Gastrocnemius medialis (tissue), 4 donors: Measurements from ENCODE around the gene MAML2.

ENCODE experiments used
- POLR2A ChIP-seq, 2 donors: fragments of 450-650 bp; IDR thresholded peaks; one replicate each; pipeline ENCODE4 v1.6.1; 2017; ENCODE audit warnings: antibody characterized with exemption in 2 of 2, mild to moderate bottlenecking in 2 of 2, moderate library complexity in 2 of 2
- TF ChIP-seq, protein P1 (sequence below), 5 experiments: fragments of 450-650 bp in 3 of 5; fragments of 200-600 bp in 2 of 5; sonication (generic) in 2 of 5; IDR thresholded peaks in 4 of 5; conservative IDR thresholded peaks in 1 of 5; 1 replicate in 4 of 5; 2 replicates in 1 of 5; pipeline ENCODE4 v1.5.1; 2016 to 2019; ENCODE audit warnings: antibody characterized with exemption in 5 of 5, mild to moderate bottlenecking in 3 of 5, moderate library complexity in 3 of 5

DNA sequence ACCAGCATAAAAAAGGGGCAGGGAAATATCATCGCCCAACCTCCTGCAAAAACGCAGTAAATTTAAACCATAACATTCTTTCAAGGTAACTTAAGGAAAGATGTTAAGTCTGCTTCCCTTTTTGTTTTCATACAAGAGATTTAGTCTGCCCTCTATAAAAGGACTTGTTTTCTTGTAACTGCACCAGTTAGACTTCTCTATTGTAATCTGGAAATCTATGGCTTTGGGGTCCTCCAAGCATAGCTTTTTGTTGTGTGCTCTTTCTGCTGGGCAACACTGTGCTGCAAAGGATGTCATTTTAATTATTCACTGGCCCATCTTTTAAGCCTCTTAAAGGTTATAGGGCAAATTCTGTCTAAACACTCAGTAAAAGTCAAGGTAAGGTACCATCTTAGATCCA, 136.0 kb downstream of the MAML2 start:
- TF ChIP-seq, protein P1, sequence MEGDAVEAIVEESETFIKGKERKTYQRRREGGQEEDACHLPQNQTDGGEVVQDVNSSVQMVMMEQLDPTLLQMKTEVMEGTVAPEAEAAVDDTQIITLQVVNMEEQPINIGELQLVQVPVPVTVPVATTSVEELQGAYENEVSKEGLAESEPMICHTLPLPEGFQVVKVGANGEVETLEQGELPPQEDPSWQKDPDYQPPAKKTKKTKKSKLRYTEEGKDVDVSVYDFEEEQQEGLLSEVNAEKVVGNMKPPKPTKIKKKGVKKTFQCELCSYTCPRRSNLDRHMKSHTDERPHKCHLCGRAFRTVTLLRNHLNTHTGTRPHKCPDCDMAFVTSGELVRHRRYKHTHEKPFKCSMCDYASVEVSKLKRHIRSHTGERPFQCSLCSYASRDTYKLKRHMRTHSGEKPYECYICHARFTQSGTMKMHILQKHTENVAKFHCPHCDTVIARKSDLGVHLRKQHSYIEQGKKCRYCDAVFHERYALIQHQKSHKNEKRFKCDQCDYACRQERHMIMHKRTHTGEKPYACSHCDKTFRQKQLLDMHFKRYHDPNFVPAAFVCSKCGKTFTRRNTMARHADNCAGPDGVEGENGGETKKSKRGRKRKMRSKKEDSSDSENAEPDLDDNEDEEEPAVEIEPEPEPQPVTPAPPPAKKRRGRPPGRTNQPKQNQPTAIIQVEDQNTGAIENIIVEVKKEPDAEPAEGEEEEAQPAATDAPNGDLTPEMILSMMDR (IDR thresholded peaks at IDR 0.05 in 4 of 5, conservative IDR thresholded peaks at IDR 0.05 in 1 of 5) = no peak
- no peak for TF ChIP-seq POLR2A (IDR thresholded peaks at IDR 0.05)
